Upper lobe of right lung (tissue), 1 donor: ENCODE measurements around the gene GLOD5. TPM values are rescaled to one million over a fixed set of nuclear protein-coding genes. Genes with fewer than 3 reads are reported as not detected.

ENCODE experiments used
- ATAC-seq: fragments of 200-7000 bp; cut with Tn5 transposase; one replicate; pipeline ENCODE4 v1.9.1; 2020; ENCODE audit warnings: mild to moderate bottlenecking, moderate library complexity
- DNase-seq: peaks from one replicate; pipeline ENCODE4 v3.0.0-alpha.2; 2020
- H3K27ac ChIP-seq: fragments of 200-600 bp; one replicate; pipeline ENCODE4 v1.8.0; 2022
- H3K27me3 ChIP-seq: fragments of 200-600 bp; one replicate; pipeline ENCODE4 v1.8.0; 2022; ENCODE audit warnings: mild to moderate bottlenecking
- H3K36me3 ChIP-seq: fragments of 200-600 bp; one replicate; pipeline ENCODE4 v1.8.0; 2022
- H3K4me1 ChIP-seq: fragments of 200-600 bp; one replicate; pipeline ENCODE4 v1.8.0; 2022
- H3K4me3 ChIP-seq: fragments of 200-600 bp; one replicate; pipeline ENCODE4 v1.8.0; 2022; ENCODE audit warnings: mild to moderate bottlenecking
- H3K9me3 ChIP-seq: fragments of 200-600 bp; one replicate; pipeline ENCODE4 v1.8.0; 2022
- intact Hi-C: fragments of 100-400 bp; cut with DNase I; formaldehyde crosslinking; loops from one replicate; pipeline ENCODE4 v1.11.0; 2022
- total RNA-seq: library from RNA; stranded (reverse); fragmentation: NEBNext Ultra II Directional; extraction: Animal tissue kit (Norgen Biotek cat#: 25700); gene quantifications from one replicate; pipeline ENCODE4 v1.2.1, GENCODE V29; 2021
- TF ChIP-seq, protein P1 (sequence below): fragments of 200-600 bp; IDR thresholded peaks from one replicate; pipeline ENCODE4 v1.8.0; 2022; ENCODE audit warnings: antibody characterized with exemption
- donor health status: DM: no; HTN: yes; CAD: no; lungs with severe emphysema.

GLOD5 gene
- total RNA-seq, 1 donor from 2014 or later = 2.6 TPM

- DNase-seq (no peak), ATAC-seq (no peak)
- intact Hi-C loops = no loop called here
- Histone ChIP-seq H3K9me3 (no peaks in the 10 kb centered on the region), H3K36me3 (no peaks in the 10 kb centered on the region), H3K27ac (no peak overlapping the region), H3K27me3 (no peaks in the 10 kb centered on the region), H3K4me3 (no peak overlapping the region), H3K4me1 (no peaks in the 10 kb centered on the region)
- TF ChIP-seq, protein P1, sequence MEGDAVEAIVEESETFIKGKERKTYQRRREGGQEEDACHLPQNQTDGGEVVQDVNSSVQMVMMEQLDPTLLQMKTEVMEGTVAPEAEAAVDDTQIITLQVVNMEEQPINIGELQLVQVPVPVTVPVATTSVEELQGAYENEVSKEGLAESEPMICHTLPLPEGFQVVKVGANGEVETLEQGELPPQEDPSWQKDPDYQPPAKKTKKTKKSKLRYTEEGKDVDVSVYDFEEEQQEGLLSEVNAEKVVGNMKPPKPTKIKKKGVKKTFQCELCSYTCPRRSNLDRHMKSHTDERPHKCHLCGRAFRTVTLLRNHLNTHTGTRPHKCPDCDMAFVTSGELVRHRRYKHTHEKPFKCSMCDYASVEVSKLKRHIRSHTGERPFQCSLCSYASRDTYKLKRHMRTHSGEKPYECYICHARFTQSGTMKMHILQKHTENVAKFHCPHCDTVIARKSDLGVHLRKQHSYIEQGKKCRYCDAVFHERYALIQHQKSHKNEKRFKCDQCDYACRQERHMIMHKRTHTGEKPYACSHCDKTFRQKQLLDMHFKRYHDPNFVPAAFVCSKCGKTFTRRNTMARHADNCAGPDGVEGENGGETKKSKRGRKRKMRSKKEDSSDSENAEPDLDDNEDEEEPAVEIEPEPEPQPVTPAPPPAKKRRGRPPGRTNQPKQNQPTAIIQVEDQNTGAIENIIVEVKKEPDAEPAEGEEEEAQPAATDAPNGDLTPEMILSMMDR = no peak
Measured at GRCh38 chrX:48806081-48806480, 44.5 kb downstream of the GLOD5 start.

DNA sequence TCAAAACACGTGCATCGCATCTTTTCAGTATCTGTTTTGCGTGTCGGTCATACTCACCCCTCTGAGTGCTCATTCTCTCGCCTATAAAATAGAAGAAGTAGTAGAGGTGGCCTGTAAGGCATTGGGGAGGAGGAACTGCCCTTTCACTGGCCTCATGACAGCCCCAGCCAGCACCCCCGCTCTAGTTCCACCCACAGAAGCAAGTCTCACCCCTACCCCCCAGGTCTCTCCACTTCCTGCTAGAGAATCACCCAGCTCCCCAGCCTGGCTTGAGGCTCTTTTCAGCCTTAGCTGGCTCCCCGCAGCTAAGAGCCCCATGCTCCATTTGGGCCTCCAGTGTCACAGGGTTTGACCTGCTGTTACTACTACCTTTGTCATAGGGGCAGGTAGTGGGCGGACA, 52.1 kb downstream of the GLOD5 start:
- H3K4me3 ChIP-seq = no peak overlapping the region
- H3K36me3 ChIP-seq = no peaks in the 10 kb centered on the region
- TF ChIP-seq, protein P1 = no peak
- no peak overlapping the region for H3K27ac ChIP-seq
- no peaks in the 10 kb centered on the region for H3K9me3 ChIP-seq
- peak; percentile 88 for ATAC-seq
- H3K27me3 ChIP-seq = no peaks in the 10 kb centered on the region
- intact Hi-C loops = no loop called here
- DNase-seq = no peak
- no peaks in the 10 kb centered on the region for H3K4me1 ChIP-seq

GRCh38 chrX:48814722-48815121, 53.2 kb downstream of the GLOD5 start:
- TF ChIP-seq, protein P1 = no peak
- Histone ChIP-seq H3K27me3 (no peaks in the 10 kb centered on the region), H3K4me1 (no peaks in the 10 kb centered on the region), H3K4me3 (no peak overlapping the region), H3K9me3 (no peaks in the 10 kb centered on the region), H3K36me3 (no peaks in the 10 kb centered on the region), H3K27ac (no peak overlapping the region)
- no peak for ATAC-seq
- DNase-seq = no peak
- intact Hi-C loops = no loop called here

DNA sequence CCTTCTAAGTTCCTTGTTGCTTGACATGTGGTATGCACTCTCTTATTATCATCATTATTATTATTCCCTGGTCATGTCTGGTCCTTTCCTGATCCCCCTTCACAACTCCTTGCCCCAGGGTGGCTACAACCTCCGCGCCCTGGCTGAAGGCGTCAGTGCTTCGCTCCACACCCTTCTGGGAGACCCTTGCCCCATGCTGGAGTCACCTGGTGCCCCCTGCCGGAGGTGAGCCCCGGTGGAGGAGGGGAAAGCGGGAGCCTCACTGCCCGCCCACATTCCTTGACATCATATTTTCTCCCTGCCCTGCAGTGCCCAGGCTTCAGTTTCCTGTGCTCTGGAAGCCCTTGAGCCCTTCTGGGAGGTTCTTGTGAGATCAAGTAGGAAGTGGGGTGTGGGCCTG, 53.7 kb downstream of the GLOD5 start:
- H3K27me3 ChIP-seq = no peaks in the 10 kb centered on the region
- TF ChIP-seq, protein P1 = no peak
- H3K4me1 ChIP-seq = no peaks in the 10 kb centered on the region
- no peak overlapping the region for H3K4me3 ChIP-seq
- no peaks in the 10 kb centered on the region for H3K36me3 ChIP-seq
- ATAC-seq (no peak), DNase-seq (no peak)
- H3K27ac ChIP-seq = no peak overlapping the region
- intact Hi-C loops = no loop called here
- H3K9me3 ChIP-seq = no peaks in the 10 kb centered on the region

- DNase-seq = no peak
Measured at GRCh38 chrX:48816014-48816810, 54.7 kb downstream of the GLOD5 start.

More at GRCh38 chrX:48816014-48816810, 54.7 kb downstream of the GLOD5 start:
- intact Hi-C loops = no loop called here
- no peaks in the 10 kb centered on the region for H3K9me3 ChIP-seq
- H3K36me3 ChIP-seq = no peaks in the 10 kb centered on the region
- no peaks in the 10 kb centered on the region for H3K4me1 ChIP-seq
- TF ChIP-seq, protein P1 = no peak
- no peak for ATAC-seq
- no peak overlapping the region for H3K27ac ChIP-seq
- H3K4me3 ChIP-seq = no peak overlapping the region
- H3K27me3 ChIP-seq = no peaks in the 10 kb centered on the region
